Measurements from ENCODE around the gene B4GALT7. TPM values are rescaled to one million over a fixed set of nuclear protein-coding genes. Genes with fewer than 3 reads are reported as not detected.

Gene B4GALT7
- total RNA-seq, 1 experiment from 2014 or later: 26.3 TPM

GRCh38 chr5:177553671-177554429, 46.1 kb upstream of the B4GALT7 start:
- peaks cover 4% of the 10 kb centered on the region; the same call in 1 of the 2 replicates for H3K27me3 Mint-ChIP-seq (ENCODE audit: low read depth)
- H3K4me1 Mint-ChIP-seq: peaks cover 29 to 35% of the 10 kb centered on the region in 2 experiments
- Histone ChIP-seq H3K18ac (ENCODE audit: insufficient read length, low read depth, low read length) (no peak overlapping the region), H3K27ac (ENCODE audit: insufficient read length, low read depth, low read length) (no peak overlapping the region), H3K27me3 (ENCODE audit: insufficient read depth, low read length) (no peaks in the 10 kb centered on the region), H3K23me2 (ENCODE audit: insufficient read length, low read depth, low read length, poor library complexity, severe bottlenecking) (peaks cover 15% of the 10 kb centered on the region), H2BK15ac (ENCODE audit: low read depth, low read length) (no peak overlapping the region), H3K4me2 (ENCODE audit: insufficient read depth, insufficient read length, low read length) (peak overlapping the region; percentile 87), H3K79me1 (ENCODE audit: insufficient read depth, low read depth, low read length, poor library complexity, severe bottlenecking) (peaks cover 14% of the 10 kb centered on the region), H2BK5ac (ENCODE audit: insufficient read length, low read length) (no peak overlapping the region), H4K5ac (ENCODE audit: insufficient read length, low read depth, low read length) (no peak overlapping the region), H3K9me3 (ENCODE audit: control insufficient read depth, low read depth, low read length) (no peaks in the 10 kb centered on the region), H4K8ac (replicated peaks; ENCODE audit: insufficient read length, low read depth, low read length) (no peak overlapping the region), H2AK5ac (ENCODE audit: insufficient read length, low read length) (no peak overlapping the region), H2BK120ac (ENCODE audit: low read depth, low read length, poor library complexity, severe bottlenecking) (no peak overlapping the region), H3K14ac (ENCODE audit: insufficient read depth, low read length) (peak overlapping the region; percentile 21), H3K23ac (ENCODE audit: insufficient read length, low read depth, low read length) (no peak overlapping the region), H3K9ac (ENCODE audit: extremely low read depth, insufficient read length, low read length) (peak overlapping the region; percentile 71), H3K79me2 (ENCODE audit: insufficient read depth, low read length) (peaks cover 11% of the 10 kb centered on the region; the same call in 1 of the 2 replicates), H4K91ac (ENCODE audit: insufficient read length, low read depth, low read length) (no peak overlapping the region), H3K4ac (ENCODE audit: low read depth, low read length) (no peak overlapping the region), H2BK20ac (ENCODE audit: low read depth, low read length, poor library complexity, severe bottlenecking) (no peak overlapping the region), H2AFZ (ENCODE audit: low read length) (no peak overlapping the region), H3T11ph (ENCODE audit: low read length) (no peak overlapping the region), H4K20me1 (ENCODE audit: control insufficient read depth, insufficient read depth, insufficient read length) (no peaks in the 10 kb centered on the region), H3K56ac (ENCODE audit: insufficient read length, low read depth, low read length) (no peak overlapping the region), H3K4me1 (ENCODE audit: insufficient read depth, low read length) (peaks cover 5% of the 10 kb centered on the region; the same call in 1 of the 2 replicates), H2BK12ac (ENCODE audit: insufficient read length, low read depth, low read length) (no peak overlapping the region)
- peaks cover 10 to 24% (median 20%) of the 10 kb centered on the region in 3 experiments for H3K36me3 Mint-ChIP-seq (ENCODE audit: insufficient read depth in 1 of 3, low read depth in 3 of 3)
- H3K27ac Mint-ChIP-seq: no peak overlapping the region; a peak in 1 of 7 replicates
- H3K9me3 Mint-ChIP-seq: no peaks in the 10 kb centered on the region
- DNase-seq: peak; percentile 41
- TF ChIP-seq CTCF (conservative IDR thresholded peaks at IDR 0.05): no peak
- WGBS (ENCODE audit: extremely low coverage, insufficient read length, low lambda C conversion rate): no CpG with 5 or more reads among the region's 72 CpGs
- H3K4me3 Mint-ChIP-seq: peak overlapping the region; percentile 82 to 87
